HL-60 (cell line): ENCODE data around the gene DRD4.

Experiments used
- DNase-seq, 2 experiments: peaks; one replicate each; pipeline ENCODE4 v3.0.0-alpha.2; 2010 to 2020; ENCODE audit warnings: low read depth in 1 of 2, low spot score in 1 of 2
- H3K27ac ChIP-seq: fragments of 250-450 bp; sonication (Bioruptor Pico); replicated peaks from 2 replicates; pipeline ENCODE4 v1.5.1; 2020; ENCODE audit warnings: mild to moderate bottlenecking, moderate library complexity
- H3K27me3 ChIP-seq: fragments of 250-450 bp; sonication (Bioruptor Pico); 2 replicates; pipeline ENCODE4 v1.5.1; 2021; ENCODE audit warnings: mild to moderate bottlenecking, moderate library complexity; ENCODE audit not compliant: insufficient read depth, poor library complexity, severe bottlenecking
- H3K4me3 ChIP-seq: replicated peaks from 2 replicates; pipeline ENCODE4 v1.5.1; 2011; ENCODE audit warnings: mild to moderate bottlenecking, control low read depth, low read length; ENCODE audit not compliant: insufficient read depth
- CTCF ChIP-seq: IDR thresholded peaks from one replicate; pipeline ENCODE4 v1.5.1; 2011; ENCODE audit warnings: low read length, control low read depth, inconsistent platforms; ENCODE audit not compliant: insufficient read depth
- GABPA ChIP-seq: IDR thresholded peaks from 2 replicates; pipeline ENCODE4 v1.6.1; 2012; ENCODE audit warnings: low read depth
- POLR2AphosphoS5 ChIP-seq: IDR thresholded peaks from 2 replicates; pipeline ENCODE4 v1.6.1; 2012; ENCODE audit warnings: low read depth
- REST ChIP-seq: IDR thresholded peaks from 2 replicates; pipeline ENCODE4 v1.6.1; 2012; ENCODE audit warnings: low read depth; ENCODE audit not compliant: insufficient replicate concordance
- SPI1 ChIP-seq: IDR thresholded peaks from 2 replicates; pipeline ENCODE4 v1.6.1; 2012; ENCODE audit warnings: low read depth, mild to moderate bottlenecking, borderline replicate concordance
- long read RNA-seq: library from polyadenylated mRNA; unstranded; transcript quantifications from one replicate; pipeline ENCODE4 v2.0.0, GENCODE V29; 2020

DRD4 gene
- long read RNA-seq: 0 reads

GRCh38 chr11:636511-637332 lies at the start of gene DRD4:
DRD4 (plus strand) TSS chr11:637269; CDS start chr11:637305, 36 bp downstream.
- Histone ChIP-seq H3K27ac (no peak within 1 kb of the TSS), H3K27me3 (no peaks in the 10 kb centered on the region), H3K4me3 (no peak within 1 kb of the TSS)
- DNase-seq: no peak
- TF ChIP-seq POLR2AphosphoS5 (no peak), GABPA (no peak), REST (no peak), SPI1 (no peak)

- TF ChIP-seq GABPA (no peak), CTCF (no peak), SPI1 (no peak), POLR2AphosphoS5 (no peak), REST (no peak)
- Histone ChIP-seq H3K4me3 (no peak overlapping the region), H3K27ac (peak overlapping the region; percentile 33), H3K27me3 (no peaks in the 10 kb centered on the region)
- no peak for DNase-seq
Observed at GRCh38 chr11:587546-587945, 49.5 kb upstream of the DRD4 start.

- no peaks in the 10 kb centered on the region for H3K27me3 ChIP-seq
- no peak overlapping the region for H3K4me3 ChIP-seq
- DNase-seq: peak; percentile 92 to 93
- TF ChIP-seq SPI1 (peak; percentile 51; the same call in 1 of the 2 replicates), GABPA (peak; percentile 66), POLR2AphosphoS5 (no peak; the same call in 1 of the 2 replicates)
- peak overlapping the region; percentile 53 for H3K27ac ChIP-seq
Observed at GRCh38 chr11:587978-588380, 49.1 kb upstream of the DRD4 start.

GRCh38 chr11:589798-590197 lies 47.3 kb upstream of the DRD4 start:
- no peak for DNase-seq
- Histone ChIP-seq H3K27me3 (no peaks in the 10 kb centered on the region), H3K4me3 (no peak overlapping the region), H3K27ac (no peak overlapping the region)
- no peak for TF ChIP-seq REST
- TF ChIP-seq CTCF: no peak
- no peak for TF ChIP-seq GABPA
- no peak for TF ChIP-seq SPI1
- no peak for TF ChIP-seq POLR2AphosphoS5
